GM23338 (cell line): ENCODE measurements around the gene NAB2. TPM values are rescaled to one million over a fixed set of nuclear protein-coding genes. Genes with fewer than 3 reads are reported as not detected.

Experiments used
- ATAC-seq: fragments of 200-7000 bp; cut with Tn5 transposase; 3 replicates; pipeline ENCODE4 v1.9.1; 2020
- DNase-seq: peaks from one replicate; pipeline ENCODE4 v3.0.0-alpha.2; 2015; ENCODE audit warnings: low spot score
- H2AFZ ChIP-seq: fragments of 200-600 bp; sonication (generic); 2 replicates; pipeline ENCODE4 v1.8.0; 2016; ENCODE audit warnings: antibody characterized with exemption, mild to moderate bottlenecking, moderate library complexity
- H3F3A ChIP-seq: fragments of 200-600 bp; sonication (generic); replicated peaks from 2 replicates; pipeline ENCODE4 v1.8.0; 2017; ENCODE audit warnings: antibody characterized with exemption, mixed run types, low read depth
- H3K27ac ChIP-seq: fragments of 200-600 bp; sonication (generic); 2 replicates; pipeline ENCODE4 v1.6.1; 2016; ENCODE audit warnings: low read depth
- H3K27me3 ChIP-seq: fragments of 200-600 bp; sonication (generic); 2 replicates; pipeline ENCODE4 v1.8.0; 2016; ENCODE audit warnings: mild to moderate bottlenecking, mixed run types, moderate library complexity; ENCODE audit not compliant: insufficient read depth
- H3K36me3 ChIP-seq: fragments of 200-600 bp; sonication (generic); 2 replicates; pipeline ENCODE4 v1.8.0; 2016; ENCODE audit warnings: mild to moderate bottlenecking; ENCODE audit not compliant: insufficient read depth
- H3K4me1 ChIP-seq: fragments of 200-600 bp; sonication (generic); 2 replicates; pipeline ENCODE4 v1.8.0; 2016; ENCODE audit warnings: mild to moderate bottlenecking, moderate library complexity; ENCODE audit not compliant: insufficient read depth
- H3K4me2 ChIP-seq: fragments of 200-600 bp; sonication (generic); 2 replicates; pipeline ENCODE4 v1.7.1; 2017; ENCODE audit warnings: mixed run types
- H3K4me3 ChIP-seq: fragments of 200-600 bp; sonication (generic); 2 replicates; pipeline ENCODE4 v1.6.1; 2016; ENCODE audit warnings: mixed run types
- H3K79me2 ChIP-seq: fragments of 200-600 bp; sonication (generic); replicated peaks from 2 replicates; pipeline ENCODE4 v1.8.0; 2017; ENCODE audit warnings: mild to moderate bottlenecking; ENCODE audit not compliant: insufficient read depth
- H3K9me2 ChIP-seq: fragments of 200-600 bp; sonication (generic); 2 replicates; pipeline ENCODE4 v1.8.0; 2017; ENCODE audit not compliant: insufficient read depth
- H4K20me1 ChIP-seq: fragments of 200-600 bp; sonication (generic); replicated peaks from 2 replicates; pipeline ENCODE4 v1.8.0; 2017; ENCODE audit warnings: mild to moderate bottlenecking; ENCODE audit not compliant: insufficient read depth
- H3K27ac Mint-ChIP-seq: 2 replicates; pipeline ENCODE4 v1.8.0; 2020; ENCODE audit warnings: inconsistent platforms, mild to moderate bottlenecking, moderate library complexity, mixed read lengths
- H3K27me3 Mint-ChIP-seq: 3 replicates; pipeline ENCODE4 v1.8.0; 2022; ENCODE audit warnings: low read depth, mild to moderate bottlenecking, moderate library complexity, mixed read lengths, inconsistent platforms; ENCODE audit not compliant: insufficient read depth, poor library complexity
- H3K36me3 Mint-ChIP-seq: 3 replicates; pipeline ENCODE4 v1.8.0; 2021; ENCODE audit warnings: low read depth, mild to moderate bottlenecking, inconsistent platforms, moderate library complexity, mixed read lengths
- H3K4me1 Mint-ChIP-seq: 3 replicates; pipeline ENCODE4 v1.8.0; 2020; ENCODE audit warnings: mild to moderate bottlenecking, inconsistent platforms, mixed read lengths
- H3K4me3 Mint-ChIP-seq: 3 replicates; pipeline ENCODE4 v1.8.0; 2021; ENCODE audit warnings: moderate library complexity, mild to moderate bottlenecking, inconsistent platforms, mixed read lengths
- H3K9me3 Mint-ChIP-seq: 3 replicates; pipeline ENCODE4 v1.8.0; 2020; ENCODE audit warnings: moderate library complexity, mild to moderate bottlenecking, inconsistent platforms, mixed read lengths
- CREB1 ChIP-seq: fragments of 250-450 bp; sonication (Bioruptor Pico); IDR thresholded peaks from 2 replicates; pipeline ENCODE4 v1.5.0; 2020; ENCODE audit warnings: low read depth, mild to moderate bottlenecking, moderate library complexity
- EZH2 ChIP-seq: fragments of 200-600 bp; sonication (generic); IDR thresholded peaks from one replicate; pipeline ENCODE4 v1.8.0; 2017; ENCODE audit warnings: antibody characterized with exemption, mild to moderate bottlenecking, low read depth; ENCODE audit not compliant: unreplicated experiment
- EZH2phosphoT487 ChIP-seq: fragments of 200-600 bp; sonication (generic); IDR thresholded peaks from one replicate; pipeline ENCODE4 v1.8.1; 2018; ENCODE audit warnings: antibody characterized with exemption; ENCODE audit not compliant: unreplicated experiment
- JUNB ChIP-seq: IDR thresholded peaks from one replicate; pipeline ENCODE4 v1.6.1; 2016; ENCODE audit warnings: antibody characterized with exemption; ENCODE audit not compliant: unreplicated experiment
- NANOG ChIP-seq: IDR thresholded peaks from 2 replicates; pipeline ENCODE4 v1.6.1; 2016; ENCODE audit warnings: antibody characterized with exemption, borderline replicate concordance
- POLR2AphosphoS5 ChIP-seq: IDR thresholded peaks from 2 replicates; pipeline ENCODE4 v1.6.1; 2016; ENCODE audit warnings: antibody characterized with exemption, low read depth
- STAT1 ChIP-seq: IDR thresholded peaks from one replicate; pipeline ENCODE4 v1.6.1; 2016; ENCODE audit warnings: antibody characterized with exemption; ENCODE audit not compliant: unreplicated experiment
- ZNF114 ChIP-seq: fragments of 250-450 bp; sonication (Bioruptor Pico); IDR thresholded peaks from 2 replicates; pipeline ENCODE4 v1.5.0; 2020; ENCODE audit warnings: mild to moderate bottlenecking, moderate library complexity
- ZNF331 ChIP-seq: fragments of 250-450 bp; sonication (Bioruptor Pico); IDR thresholded peaks from 2 replicates; pipeline ENCODE4 v1.5.0; 2020; ENCODE audit warnings: low read depth, mild to moderate bottlenecking, moderate library complexity
- ZNF462 ChIP-seq: fragments of 250-450 bp; sonication (Bioruptor Pico); IDR thresholded peaks from 2 replicates; pipeline ENCODE4 v1.5.0; 2020; ENCODE audit warnings: mild to moderate bottlenecking, moderate library complexity
- polyA plus RNA-seq: library from polyadenylated mRNA; unstranded; fragments of >200 nt; fragmentation: Nextera tagmentation; extraction: Ambion mirVana; gene quantifications from 2 replicates; pipeline ENCODE4 v1.2.1, GENCODE V29; 2016
- total RNA-seq: library from RNA; depleted of rRNA; stranded (reverse); fragments of >200 nt; shearing (Covaris generic); gene quantifications from 2 replicates; pipeline ENCODE4 v1.2.3, GENCODE V29; 2014
- TF ChIP-seq, protein P1 (sequence below): IDR thresholded peaks from 2 replicates; pipeline ENCODE4 v1.6.1; 2016; ENCODE audit warnings: antibody characterized with exemption
- TF ChIP-seq, protein P2 (sequence below), 2 experiments: fragments of 200-600 bp in 1 of 2; sonication (generic) in 1 of 2; conservative IDR thresholded peaks; 2 replicates each; pipeline versions ENCODE4 v1.5.1 to v1.6.1; 2016 to 2017; ENCODE audit warnings: antibody characterized with exemption in 2 of 2, low read depth in 2 of 2, mild to moderate bottlenecking in 2 of 2, moderate library complexity in 1 of 2
- TF ChIP-seq, protein P3 (sequence below): IDR thresholded peaks from one replicate; pipeline ENCODE4 v1.6.1; 2018; ENCODE audit warnings: antibody characterized with exemption; ENCODE audit not compliant: unreplicated experiment

The NAB2 gene
- total and polyA plus RNA-seq, 2 experiments from 2014 or later, result 6.5 to 19.8 TPM

GRCh38 chr12:57058454-57058853, 30.5 kb upstream of the NAB2 start:
- no peaks in the 10 kb centered on the region for H3K9me2 ChIP-seq
- H2AFZ ChIP-seq, result no peak overlapping the region
- H3K4me1 Mint-ChIP-seq, result no peaks in the 10 kb centered on the region
- peaks cover 11% of the 10 kb centered on the region; the same call in 1 of the 2 replicates for H3F3A ChIP-seq
- H3K27me3 ChIP-seq, result no peaks in the 10 kb centered on the region
- no peak overlapping the region for H3K4me2 ChIP-seq
- peaks cover 69% of the 10 kb centered on the region for H3K36me3 Mint-ChIP-seq
- no peak overlapping the region for H3K27ac ChIP-seq
- no peaks in the 10 kb centered on the region for H3K27me3 Mint-ChIP-seq
- DNase-seq, result no peak
- H3K27ac Mint-ChIP-seq, result no peak overlapping the region
- peaks cover 47% of the 10 kb centered on the region for H3K36me3 ChIP-seq
- no peaks in the 10 kb centered on the region for H3K9me3 Mint-ChIP-seq
- H3K4me3 ChIP-seq, result no peak overlapping the region
- no peak overlapping the region for H3K4me3 Mint-ChIP-seq
- no peak for ATAC-seq
- H3K79me2 ChIP-seq, result no peaks in the 10 kb centered on the region
- TF ChIP-seq NANOG (no peak), POLR2AphosphoS5 (no peak), STAT1 (no peak), JUNB (no peak), ZNF462 (CRISPR knock-in tag) (no peak), ZNF331 (CRISPR knock-in tag) (no peak), CREB1 (CRISPR knock-in tag) (no peak), EZH2 (no peak), EZH2phosphoT487 (no peak), ZNF114 (CRISPR knock-in tag) (no peak)
- TF ChIP-seq, protein P1, sequence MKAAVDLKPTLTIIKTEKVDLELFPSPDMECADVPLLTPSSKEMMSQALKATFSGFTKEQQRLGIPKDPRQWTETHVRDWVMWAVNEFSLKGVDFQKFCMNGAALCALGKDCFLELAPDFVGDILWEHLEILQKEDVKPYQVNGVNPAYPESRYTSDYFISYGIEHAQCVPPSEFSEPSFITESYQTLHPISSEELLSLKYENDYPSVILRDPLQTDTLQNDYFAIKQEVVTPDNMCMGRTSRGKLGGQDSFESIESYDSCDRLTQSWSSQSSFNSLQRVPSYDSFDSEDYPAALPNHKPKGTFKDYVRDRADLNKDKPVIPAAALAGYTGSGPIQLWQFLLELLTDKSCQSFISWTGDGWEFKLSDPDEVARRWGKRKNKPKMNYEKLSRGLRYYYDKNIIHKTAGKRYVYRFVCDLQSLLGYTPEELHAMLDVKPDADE, result no peak
- TF ChIP-seq, protein P2, sequence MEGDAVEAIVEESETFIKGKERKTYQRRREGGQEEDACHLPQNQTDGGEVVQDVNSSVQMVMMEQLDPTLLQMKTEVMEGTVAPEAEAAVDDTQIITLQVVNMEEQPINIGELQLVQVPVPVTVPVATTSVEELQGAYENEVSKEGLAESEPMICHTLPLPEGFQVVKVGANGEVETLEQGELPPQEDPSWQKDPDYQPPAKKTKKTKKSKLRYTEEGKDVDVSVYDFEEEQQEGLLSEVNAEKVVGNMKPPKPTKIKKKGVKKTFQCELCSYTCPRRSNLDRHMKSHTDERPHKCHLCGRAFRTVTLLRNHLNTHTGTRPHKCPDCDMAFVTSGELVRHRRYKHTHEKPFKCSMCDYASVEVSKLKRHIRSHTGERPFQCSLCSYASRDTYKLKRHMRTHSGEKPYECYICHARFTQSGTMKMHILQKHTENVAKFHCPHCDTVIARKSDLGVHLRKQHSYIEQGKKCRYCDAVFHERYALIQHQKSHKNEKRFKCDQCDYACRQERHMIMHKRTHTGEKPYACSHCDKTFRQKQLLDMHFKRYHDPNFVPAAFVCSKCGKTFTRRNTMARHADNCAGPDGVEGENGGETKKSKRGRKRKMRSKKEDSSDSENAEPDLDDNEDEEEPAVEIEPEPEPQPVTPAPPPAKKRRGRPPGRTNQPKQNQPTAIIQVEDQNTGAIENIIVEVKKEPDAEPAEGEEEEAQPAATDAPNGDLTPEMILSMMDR (conservative IDR thresholded peaks at IDR 0.05; ENCODE audit: low read depth in 2 of 2), result no peak
- TF ChIP-seq, protein P3, sequence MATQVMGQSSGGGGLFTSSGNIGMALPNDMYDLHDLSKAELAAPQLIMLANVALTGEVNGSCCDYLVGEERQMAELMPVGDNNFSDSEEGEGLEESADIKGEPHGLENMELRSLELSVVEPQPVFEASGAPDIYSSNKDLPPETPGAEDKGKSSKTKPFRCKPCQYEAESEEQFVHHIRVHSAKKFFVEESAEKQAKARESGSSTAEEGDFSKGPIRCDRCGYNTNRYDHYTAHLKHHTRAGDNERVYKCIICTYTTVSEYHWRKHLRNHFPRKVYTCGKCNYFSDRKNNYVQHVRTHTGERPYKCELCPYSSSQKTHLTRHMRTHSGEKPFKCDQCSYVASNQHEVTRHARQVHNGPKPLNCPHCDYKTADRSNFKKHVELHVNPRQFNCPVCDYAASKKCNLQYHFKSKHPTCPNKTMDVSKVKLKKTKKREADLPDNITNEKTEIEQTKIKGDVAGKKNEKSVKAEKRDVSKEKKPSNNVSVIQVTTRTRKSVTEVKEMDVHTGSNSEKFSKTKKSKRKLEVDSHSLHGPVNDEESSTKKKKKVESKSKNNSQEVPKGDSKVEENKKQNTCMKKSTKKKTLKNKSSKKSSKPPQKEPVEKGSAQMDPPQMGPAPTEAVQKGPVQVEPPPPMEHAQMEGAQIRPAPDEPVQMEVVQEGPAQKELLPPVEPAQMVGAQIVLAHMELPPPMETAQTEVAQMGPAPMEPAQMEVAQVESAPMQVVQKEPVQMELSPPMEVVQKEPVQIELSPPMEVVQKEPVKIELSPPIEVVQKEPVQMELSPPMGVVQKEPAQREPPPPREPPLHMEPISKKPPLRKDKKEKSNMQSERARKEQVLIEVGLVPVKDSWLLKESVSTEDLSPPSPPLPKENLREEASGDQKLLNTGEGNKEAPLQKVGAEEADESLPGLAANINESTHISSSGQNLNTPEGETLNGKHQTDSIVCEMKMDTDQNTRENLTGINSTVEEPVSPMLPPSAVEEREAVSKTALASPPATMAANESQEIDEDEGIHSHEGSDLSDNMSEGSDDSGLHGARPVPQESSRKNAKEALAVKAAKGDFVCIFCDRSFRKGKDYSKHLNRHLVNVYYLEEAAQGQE, result no peak
- H4K20me1 ChIP-seq, result peaks cover 8% of the 10 kb centered on the region; the same call in 1 of the 2 replicates
- no peaks in the 10 kb centered on the region for H3K4me1 ChIP-seq
